Measurements from ENCODE around the gene CCT5. TPM values are rescaled to one million over a fixed set of nuclear protein-coding genes. Genes with fewer than 3 reads are reported as not detected.
"Not testable (repeated sequence)": the region's sequence is repeated elsewhere in the genome, so short reads cannot be mapped to it uniquely, and the experiment has no call there.

The CCT5 gene
- total RNA-seq, 1 donor from 2014 or later = 66.1 TPM

- no peak for DNase-seq (ENCODE audit: low spot score in 2 of 2)
- no peak overlapping the region for H3K27ac ChIP-seq
- H3K36me3 ChIP-seq = peaks cover 24 to 38% of the 10 kb centered on the region in 2 donors
- no peak for TF ChIP-seq CTCF (IDR thresholded peaks at IDR 0.05)
- H3K4me1 ChIP-seq = no peaks in the 10 kb centered on the region
- intact Hi-C loops (cut with DNase I) = no loop called here
- H3K4me3 ChIP-seq = no peak overlapping the region
- no peaks in the 10 kb centered on the region for H3K9me3 ChIP-seq
- no peaks in the 10 kb centered on the region for H3K27me3 ChIP-seq
Measured at GRCh38 chr5:10266839-10267238, 16.8 kb downstream of the CCT5 start.

GRCh38 chr5:10268100-10268499 lies 18.0 kb downstream of the CCT5 start:
- no peaks in the 10 kb centered on the region for H3K4me1 ChIP-seq
- no peak overlapping the region for H3K4me3 ChIP-seq
- H3K36me3 ChIP-seq = peaks cover 14 to 25% of the 10 kb centered on the region in 2 donors
- H3K27me3 ChIP-seq = no peaks in the 10 kb centered on the region
- H3K9me3 ChIP-seq = no peaks in the 10 kb centered on the region
- no peak overlapping the region for H3K27ac ChIP-seq
- TF ChIP-seq CTCF (IDR thresholded peaks at IDR 0.05) = no peak
- DNase-seq (ENCODE audit: low spot score in 2 of 2) = no peak
- intact Hi-C loops (cut with DNase I) = no loop called here

GRCh38 chr5:10272053-10272874 lies 22.2 kb downstream of the CCT5 start:
- Histone ChIP-seq H3K36me3 (no peaks in the 10 kb centered on the region), H3K27ac (no peak overlapping the region), H3K9me3 (no peaks in the 10 kb centered on the region), H3K4me1 (no peaks in the 10 kb centered on the region), H3K27me3 (no peaks in the 10 kb centered on the region), H3K4me3 (no peak overlapping the region)
- DNase-seq (ENCODE audit: low spot score in 2 of 2) = no peak
- intact Hi-C loops (cut with DNase I) = no loop called here
- no peak for TF ChIP-seq CTCF (IDR thresholded peaks at IDR 0.05)

GRCh38 chr5:10272875-10273209 lies 22.8 kb downstream of the CCT5 start:
- H3K36me3 ChIP-seq; H3K4me3 ChIP-seq; intact Hi-C loops (cut with DNase I); H3K27ac ChIP-seq; DNase-seq (ENCODE audit: low spot score in 2 of 2); H3K27me3 ChIP-seq; H3K9me3 ChIP-seq; H3K4me1 ChIP-seq: not testable (repeated sequence)

- intact Hi-C loops (cut with DNase I) = no loop called here
- Histone ChIP-seq H3K27me3 (no peaks in the 10 kb centered on the region), H3K36me3 (peaks cover 0 to 5% of the 10 kb centered on the region in 2 donors), H3K27ac (no peak overlapping the region), H3K4me1 (no peaks in the 10 kb centered on the region), H3K4me3 (no peak overlapping the region), H3K9me3 (no peaks in the 10 kb centered on the region)
- no peak for TF ChIP-seq CTCF (IDR thresholded peaks at IDR 0.05)
- no peak for DNase-seq (ENCODE audit: low spot score in 2 of 2)
Measured at GRCh38 chr5:10275460-10275859, 25.4 kb downstream of the CCT5 start.

- Histone ChIP-seq H3K27me3 (no peaks in the 10 kb centered on the region), H3K4me3 (no peak overlapping the region), H3K4me1 (no peaks in the 10 kb centered on the region), H3K27ac (no peak overlapping the region), H3K36me3 (peaks cover 0 to 5% of the 10 kb centered on the region in 2 donors), H3K9me3 (no peaks in the 10 kb centered on the region)
- intact Hi-C loops (cut with DNase I) = no loop called here
- TF ChIP-seq CTCF (IDR thresholded peaks at IDR 0.05) = no peak
- DNase-seq (ENCODE audit: low spot score in 2 of 2) = no peak
Measured at GRCh38 chr5:10275991-10276390, 25.9 kb downstream of the CCT5 start.

Data from ascending aorta (tissue), 2 donors.